GM12878 (cell line): ENCODE measurements around the gene ANKRD30A. TPM values are rescaled to one million over a fixed set of nuclear protein-coding genes. Genes with fewer than 3 reads are reported as not detected.

Experiments used
- ATAC-seq: fragments of 200-7000 bp; cut with Tn5 transposase; 3 replicates; pipeline ENCODE4 v1.9.1; 2020; ENCODE audit warnings: mild to moderate bottlenecking, moderate library complexity
- BruUV-seq: library from RNA; stranded (reverse); fragments of 400-500 nt; replicated peaks from 2 replicates; lab custom pipeline; 2021; lab: Mats Ljungman, UMichigan
- CTCF ChIA-PET: fragments of 300-600 bp; sonication (Branson Sonifier 250); formaldehyde crosslinking; extraction: SDS; loops from one replicate; lab custom pipeline; 2021; ENCODE audit warnings: inconsistent platforms; lab: Yijun Ruan, JAX
- POLR2A ChIA-PET: fragments of 350-600 bp; formaldehyde crosslinking; extraction: SDS; loops from one replicate; lab custom pipeline; 2021; ENCODE audit warnings: inconsistent platforms; lab: Charles Lee
- RAD21 ChIA-PET: fragments of 300-600 bp; sonication (Branson Sonifier 250); formaldehyde crosslinking; loops from one replicate; lab custom pipeline; 2023; ENCODE audit warnings: antibody characterized with exemption; ENCODE audit not compliant: unreplicated experiment; lab: Charles Lee
- SMC1A ChIA-PET: fragments of 300-600 bp; sonication (Branson Sonifier 250); formaldehyde crosslinking; loops from one replicate; lab custom pipeline; 2023; ENCODE audit not compliant: unreplicated experiment, uncharacterized antibody; lab: Charles Lee
- DNase-seq: peaks from one replicate; pipeline ENCODE4 v3.0.0-alpha.2; 2011; ENCODE audit warnings: low read depth, low spot score
- FAIRE-seq: peaks from 3 replicates; lab custom pipeline; 2011; peaks lifted over from hg19 to GRCh38; lab: Jason Lieb, UNC
- H2AFZ ChIP-seq: 2 replicates; pipeline ENCODE4 v1.6.0; 2011; ENCODE audit warnings: low read depth, low read length, control low read depth; ENCODE audit not compliant: control insufficient read depth
- H3K27ac ChIP-seq: 2 replicates; pipeline ENCODE4 v1.5.1; 2011; ENCODE audit warnings: control low read depth; ENCODE audit not compliant: control insufficient read depth, insufficient read depth
- H3K27me3 ChIP-seq, 2 experiments: replicated peaks in 1 of 2; 2 replicates each; pipeline versions ENCODE4 v1.6.0 to v1.6.1; 2011; ENCODE audit warnings: low read length in 1 of 2; ENCODE audit not compliant: control insufficient read depth in 2 of 2, insufficient read depth in 2 of 2
- H3K36me3 ChIP-seq, 2 experiments: 2 replicates each; pipeline ENCODE4 v1.5.1; 2011; ENCODE audit warnings: low read length in 1 of 2; ENCODE audit not compliant: control insufficient read depth in 2 of 2, insufficient read depth in 2 of 2
- H3K4me1 ChIP-seq: 2 replicates; pipeline ENCODE4 v1.6.1; 2011; ENCODE audit warnings: mild to moderate bottlenecking, low read length, moderate library complexity, mixed read lengths; ENCODE audit not compliant: control insufficient read depth, insufficient read depth
- H3K4me2 ChIP-seq: 2 replicates; pipeline ENCODE4 v1.6.0; 2011; ENCODE audit warnings: control low read depth; ENCODE audit not compliant: control insufficient read depth, insufficient read depth
- H3K4me3 ChIP-seq: fragments of 200-600 bp; sonication (generic); 2 replicates; pipeline ENCODE4 v1.5.1; 2016
- H3K79me2 ChIP-seq: 2 replicates; pipeline ENCODE4 v1.6.0; 2011; ENCODE audit warnings: low read length; ENCODE audit not compliant: control insufficient read depth, insufficient read depth
- H3K9ac ChIP-seq: 2 replicates; pipeline ENCODE4 v1.8.0; 2011; ENCODE audit warnings: low read length, control low read depth, mixed read lengths; ENCODE audit not compliant: control insufficient read depth, insufficient read depth
- H3K9me3 ChIP-seq: replicated peaks from 3 replicates; pipeline ENCODE4 v1.5.1; 2011; ENCODE audit warnings: mild to moderate bottlenecking, low read length; ENCODE audit not compliant: control insufficient read depth, insufficient read depth
- H4K20me1 ChIP-seq: 2 replicates; pipeline ENCODE4 v1.6.0; 2011; ENCODE audit not compliant: control insufficient read depth, insufficient read depth
- CBFB ChIP-seq: IDR thresholded peaks from 2 replicates; pipeline ENCODE4 v1.6.1; 2016; ENCODE audit warnings: antibody characterized with exemption, low read depth
- CHD2 ChIP-seq: IDR thresholded peaks from 2 replicates; pipeline ENCODE4 v1.6.1; 2011; ENCODE audit warnings: low read depth, low read length, improper control_type of control experiment, borderline replicate concordance
- GABPA ChIP-seq: IDR thresholded peaks from 2 replicates; pipeline ENCODE4 v1.6.1; 2014; ENCODE audit warnings: antibody characterized with exemption, low read depth, mild to moderate bottlenecking, inconsistent platforms
- PKNOX1 ChIP-seq: fragments of 450-650 bp; IDR thresholded peaks from 2 replicates; pipeline ENCODE4 v1.6.1; 2016; ENCODE audit warnings: mild to moderate bottlenecking
- RAD21 ChIP-seq: IDR thresholded peaks from 2 replicates; pipeline ENCODE4 v1.6.1; 2011; ENCODE audit warnings: mild to moderate bottlenecking, low read depth, low read length, moderate library complexity; ENCODE audit not compliant: insufficient read depth
- REST ChIP-seq: IDR thresholded peaks from 2 replicates; pipeline ENCODE4 v1.6.1; 2012; ENCODE audit warnings: mild to moderate bottlenecking, low read depth, low read length
- SMARCA5 ChIP-seq: fragments of 450-650 bp; IDR thresholded peaks from 2 replicates; pipeline ENCODE4 v1.6.1; 2017; ENCODE audit warnings: mild to moderate bottlenecking
- TCF12 ChIP-seq: IDR thresholded peaks from 2 replicates; pipeline ENCODE4 v1.6.1; 2011; ENCODE audit warnings: low read depth, mild to moderate bottlenecking, low read length
- USF1 ChIP-seq: IDR thresholded peaks from 2 replicates; pipeline ENCODE4 v1.6.1; 2011; ENCODE audit warnings: borderline replicate concordance, low read depth, mild to moderate bottlenecking, moderate library complexity, mixed read lengths, low read length; ENCODE audit not compliant: insufficient read depth; ENCODE audit errors: extremely low read length
- YBX1 ChIP-seq: fragments of 450-650 bp; IDR thresholded peaks from 2 replicates; pipeline ENCODE4 v1.6.1; 2016; ENCODE audit warnings: antibody characterized with exemption
- ZBED1 ChIP-seq: IDR thresholded peaks from 2 replicates; pipeline ENCODE4 v1.6.1; 2016; ENCODE audit warnings: borderline replicate concordance
- ZNF24 ChIP-seq: fragments of 450-650 bp; IDR thresholded peaks from 2 replicates; pipeline ENCODE4 v1.6.1; 2017; ENCODE audit warnings: antibody characterized with exemption, mild to moderate bottlenecking
- ZNF384 ChIP-seq: IDR thresholded peaks from 2 replicates; pipeline ENCODE4 v1.6.1; 2012; ENCODE audit warnings: low read depth, mild to moderate bottlenecking, low read length, improper control_type of control experiment, borderline replicate concordance
- whole genome bisulfite sequencing: methylation state at CpG from one replicate; pipeline ENCODE4 v1.1.6; 2016; ENCODE audit warnings: low lambda C conversion rate; ENCODE audit not compliant: insufficient replicate concordance, insufficient coverage; ENCODE audit errors: missing lambda C conversion rate; 5-methylcytosine and 5-hydroxymethylcytosine counted together
- in situ Hi-C: fragments of 300-500 bp; cut with MboI; formaldehyde crosslinking; loops from 9 replicates; pipeline ENCODE4 v1.14.3; 2018; ENCODE audit warnings: mixed read lengths
- intact Hi-C: fragments of 100-400 bp; cut with micrococcal nuclease; formaldehyde crosslinking; loops from one replicate; pipeline ENCODE4 v1.14.2; 2022; ENCODE audit not compliant: unreplicated experiment
- polyA plus RNA-seq, 11 experiments: library from polyadenylated mRNA; depleted of rRNA in 4 of 11; unstranded in 6 of 11; stranded (reverse) in 5 of 11; fragments of >200 nt; fragmentation: Nextera tagmentation in 4 of 11; fragmentation: Illumina TruSeq in 1 of 11; extraction: Ambion mirVana in 4 of 11; extraction: Trizol in 1 of 11; gene quantifications; 1 replicate in 1 of 11; 2 replicates in 10 of 11; pipeline versions ENCODE4 v1.2.1 to v1.2.3, GENCODE V29; 2011 to 2016; ENCODE audit warnings: inconsistent platforms in 2 of 11, missing spikeins in 2 of 11, low read depth in 1 of 11
- total RNA-seq, 4 experiments: library from RNA; depleted of rRNA in 3 of 4; stranded (reverse); fragments of >200 nt in 3 of 4; fragmentation: Illumina TruSeq in 1 of 4; extraction: Trizol in 1 of 4; gene quantifications; 2 replicates each; pipeline versions ENCODE4 v1.2.1 to v1.2.3, GENCODE V29; 2013 to 2021

ANKRD30A gene
- total and polyA plus RNA-seq, 10 of the 15 experiments (the other 5 are each of a cell fraction or from before 2014, with no cell fraction given): 0.22 to 3.4 (median 0.74) TPM

GRCh38 chr10:37125921-37126320 lies 523 bp downstream of the ANKRD30A start:
- BruUV-seq: no TSS peak
- H3K9ac ChIP-seq: no peak overlapping the region
- ChIA-PET CTCF (no interaction called here), POLR2A (no interaction called here), RAD21 (no interaction called here), SMC1A (no interaction called here)
- no peak overlapping the region for H3K4me3 ChIP-seq
- FAIRE-seq: no peak
- no peaks in the 10 kb centered on the region for H3K36me3 ChIP-seq
- in situ Hi-C loops: no loop called here
- no peaks in the 10 kb centered on the region; the same call in 2 of the 3 replicates for H3K9me3 ChIP-seq
- H3K27ac ChIP-seq: no peak overlapping the region
- H3K4me2 ChIP-seq: no peak overlapping the region
- H2AFZ ChIP-seq: no peak overlapping the region
- no peaks in the 10 kb centered on the region for H3K27me3 ChIP-seq
- no peaks in the 10 kb centered on the region for H3K79me2 ChIP-seq
- no peaks in the 10 kb centered on the region for H3K4me1 ChIP-seq
- TF ChIP-seq GABPA (no peak), ZNF24 (no peak), USF1 (no peak), YBX1 (no peak), CBFB (no peak), REST (no peak), RAD21 (no peak), TCF12 (no peak), PKNOX1 (no peak), ZBED1 (no peak), CHD2 (no peak), ZNF384 (no peak), SMARCA5 (no peak)
- intact Hi-C loops: no loop called here
- no peak for DNase-seq
- H4K20me1 ChIP-seq: no peaks in the 10 kb centered on the region
- no peak for ATAC-seq
- 31% methylated on average over 10 of the region's 12 CpGs for WGBS
